Left cardiac atrium (tissue), 4 donors: ENCODE measurements around the gene FAM181A. TPM values are rescaled to one million over a fixed set of nuclear protein-coding genes. Genes with fewer than 3 reads are reported as not detected.

Experiments
- ATAC-seq, 2 donors: fragments of 200-7000 bp; cut with Tn5 transposase; one replicate each; pipeline ENCODE4 v1.9.1; 2020; ENCODE audit warnings: mild to moderate bottlenecking in 2 of 2, moderate library complexity in 2 of 2
- DNase-seq: peaks from one replicate; pipeline ENCODE4 v3.0.0-alpha.2; 2020
- intact Hi-C, 2 donors: fragments of 100-400 bp; cut with DNase I; formaldehyde crosslinking; loops; one replicate each; pipeline versions ENCODE4 v1.14.1 to v1.15.1; 2022 to 2023
- total RNA-seq, 2 donors: library from RNA; stranded (reverse); fragmentation: NEBNext Ultra II Directional; extraction: Animal tissue kit (Norgen Biotek cat#: 25700); gene quantifications; one replicate each; pipeline ENCODE4 v1.2.1, GENCODE V29; 2021
- donor health status: DM: no; HTN: yes; CAD: no.
- donor health status: DM: no; HTN: yes; CAD: no; lungs with severe emphysema.
- donor health status: DM: yes; HTN: yes; CAD: no.
- donor health status: Dilated cardiomyopathy.

Gene FAM181A
- total RNA-seq, 2 donors from 2014 or later: not detected

- intact Hi-C loops: no loop called here
- DNase-seq: no peak
- ATAC-seq: peak; percentile 54 to 64
Observed at GRCh38 chr14:93956514-93957332, 29.6 kb downstream of the FAM181A start.

- intact Hi-C loops: no loop called here
- ATAC-seq (no peak), DNase-seq (no peak)
Observed at GRCh38 chr14:93957333-93957710, 30.2 kb downstream of the FAM181A start.

GRCh38 chr14:93957751-93958566, 30.8 kb downstream of the FAM181A start:
- DNase-seq (no peak), ATAC-seq (no peak)
- intact Hi-C loops: no loop called here

- no peak for DNase-seq
- intact Hi-C loops: no loop called here
- no peak for ATAC-seq
Observed at GRCh38 chr14:93958567-93959238, 31.6 kb downstream of the FAM181A start.

GRCh38 chr14:93959239-93960107, 32.3 kb downstream of the FAM181A start:
- ATAC-seq: peak; percentile 35 to 71
- peak; percentile 48 for DNase-seq
- intact Hi-C loops: no loop called here

GRCh38 chr14:93960108-93960475, 32.9 kb downstream of the FAM181A start:
- intact Hi-C loops: no loop called here
- DNase-seq (no peak), ATAC-seq (no peak)

- DNase-seq: no peak
- no peak for ATAC-seq
- intact Hi-C loops: no loop called here
Observed at GRCh38 chr14:93960774-93961438, 33.8 kb downstream of the FAM181A start.

GRCh38 chr14:93961620-93962019, 34.5 kb downstream of the FAM181A start:
- no peak for DNase-seq
- ATAC-seq: no peak
- intact Hi-C loops: no loop called here

- DNase-seq (no peak), ATAC-seq (peak in 1 of 2 donors; percentile 24)
- intact Hi-C loops: no loop called here
Observed at GRCh38 chr14:93962701-93963601, 35.8 kb downstream of the FAM181A start.

GRCh38 chr14:93963692-93964091, 36.5 kb downstream of the FAM181A start:
- no peak for ATAC-seq

GRCh38 chr14:93964281-93964680, 37.1 kb downstream of the FAM181A start:
- DNase-seq (no peak), ATAC-seq (no peak)
- intact Hi-C loops: no loop called here

More at GRCh38 chr14:93963692-93964091, 36.5 kb downstream of the FAM181A start:
- no peak for DNase-seq
- intact Hi-C loops: no loop called here

GRCh38 chr14:93964820-93965286, 37.7 kb downstream of the FAM181A start:
- DNase-seq (no peak), ATAC-seq (no peak)
- intact Hi-C loops: no loop called here

GRCh38 chr14:93965287-93965821, 38.2 kb downstream of the FAM181A start:
- ATAC-seq (no peak), DNase-seq (no peak)
- intact Hi-C loops: no loop called here

GRCh38 chr14:93965946-93966474, 38.9 kb downstream of the FAM181A start:
- ATAC-seq (no peak), DNase-seq (no peak)
- intact Hi-C loops: no loop called here

GRCh38 chr14:93967637-93968250, 40.6 kb downstream of the FAM181A start:
- ATAC-seq (no peak), DNase-seq (no peak)
- intact Hi-C loops: no loop called here

GRCh38 chr14:93969082-93969828, 42.1 kb downstream of the FAM181A start:
- DNase-seq (no peak), ATAC-seq (peak; percentile 24 to 42)
- intact Hi-C loops: no loop called here
